GM12865 (cell line): Measurements from ENCODE around the gene HSD11B1.

Experiments
- DNase-seq: peaks from one replicate; pipeline ENCODE4 v3.0.0; 2010; ENCODE audit warnings: low read depth
- H3K4me3 ChIP-seq: 2 replicates; pipeline ENCODE4 v1.5.1; 2011; ENCODE audit warnings: mild to moderate bottlenecking, low read depth, low read length, control low read depth
- CTCF ChIP-seq: IDR thresholded peaks from 2 replicates; pipeline ENCODE4 v1.5.1; 2011; ENCODE audit warnings: low read length, control low read depth, low read depth, inconsistent platforms; ENCODE audit not compliant: insufficient read depth; ENCODE audit errors: missing control alignments

Gene HSD11B1

DNA sequence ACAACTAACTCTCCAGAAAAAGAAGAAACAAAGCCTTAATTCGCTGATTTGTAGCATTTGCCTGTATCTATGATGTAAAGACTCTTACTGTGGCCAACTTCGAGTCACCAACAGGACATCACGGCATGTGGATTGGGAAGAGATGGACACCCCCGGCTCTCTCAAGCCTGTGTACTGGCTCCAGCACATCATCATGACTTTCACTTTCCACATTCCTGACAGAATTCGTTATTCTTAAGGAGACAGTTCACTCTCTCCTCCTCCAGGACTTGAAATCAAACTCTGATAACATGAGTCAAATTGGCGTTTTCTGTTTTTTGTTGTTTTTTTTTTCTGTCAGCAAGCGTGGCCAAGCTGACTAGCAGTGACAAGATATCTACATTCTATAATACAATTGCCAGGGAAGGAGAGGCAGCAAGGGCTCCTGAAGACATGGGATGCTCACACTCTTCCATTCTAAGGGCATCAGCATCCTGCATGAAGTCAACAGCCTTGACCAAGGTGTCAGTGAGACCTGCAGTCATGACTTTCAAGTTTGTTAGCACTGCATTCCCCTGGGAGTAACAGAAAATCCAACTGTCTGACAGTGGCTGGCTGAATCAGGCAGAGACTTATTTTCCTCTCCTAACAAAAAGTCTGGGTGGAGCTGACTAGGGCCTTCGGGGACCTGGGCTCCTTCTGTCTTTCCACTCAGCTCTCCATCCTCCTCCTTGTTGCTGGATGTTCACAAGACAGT lies 37.9 kb downstream of the HSD11B1 start:
- no peak for DNase-seq
- TF ChIP-seq CTCF = no peak
- H3K4me3 ChIP-seq = no peak overlapping the region

DNA sequence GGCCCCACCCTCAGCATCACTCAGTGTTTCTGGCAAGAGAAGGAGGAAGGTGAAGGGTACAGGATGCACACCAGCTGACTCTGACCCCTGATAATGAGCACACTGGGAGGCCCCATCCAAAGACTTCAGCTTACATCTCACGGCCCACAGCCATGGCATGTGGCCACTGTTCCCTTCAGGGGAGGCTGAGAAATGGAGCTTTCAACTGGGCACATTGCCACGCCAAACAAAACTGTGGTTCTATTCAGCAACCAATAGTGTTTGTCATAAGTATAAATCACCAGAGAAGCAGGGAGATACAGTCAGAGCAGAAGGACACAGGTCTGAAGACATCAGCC lies 38.5 kb downstream of the HSD11B1 start:
- no peak overlapping the region for H3K4me3 ChIP-seq
- no peak for DNase-seq
- no peak for TF ChIP-seq CTCF

- no peak overlapping the region for H3K4me3 ChIP-seq
- no peak for DNase-seq
- TF ChIP-seq CTCF = no peak
Measured at GRCh38 chr1:209746451-209747165, 42.0 kb downstream of the HSD11B1 start.

DNA sequence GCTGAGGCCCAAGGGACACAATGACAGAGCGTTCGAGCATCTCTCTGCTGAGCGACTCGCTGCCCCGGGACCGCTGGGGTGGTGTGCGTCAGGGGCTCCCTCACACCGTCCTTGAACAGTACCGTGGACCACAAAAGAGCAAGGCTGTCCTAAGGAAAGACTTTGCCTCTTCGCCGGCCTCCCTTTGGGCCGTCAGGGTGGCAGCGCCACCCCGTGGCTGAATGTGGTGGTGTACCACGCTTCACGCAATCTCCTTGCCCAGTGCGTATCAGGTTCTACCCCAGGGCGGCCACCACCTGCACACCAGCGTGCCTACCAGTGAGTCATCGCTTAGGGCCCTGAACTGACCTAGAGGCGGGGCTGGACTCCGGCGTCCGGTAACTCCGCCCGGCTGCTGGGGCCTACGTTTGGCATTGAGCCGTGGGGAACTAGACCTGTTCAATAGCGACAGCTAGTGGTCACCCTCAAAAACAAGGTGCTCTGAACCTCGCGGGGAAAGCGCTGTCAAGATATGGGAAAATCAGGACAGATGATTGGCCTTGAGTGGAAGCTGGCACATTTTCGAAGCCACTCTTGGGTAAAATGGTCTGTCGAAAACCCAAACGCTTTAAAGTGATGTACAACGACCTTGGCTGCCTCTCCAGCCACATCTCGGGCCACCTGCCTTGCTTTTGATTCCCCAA lies 43.1 kb downstream of the HSD11B1 start:
- DNase-seq = peak; percentile 96
- H3K4me3 ChIP-seq = no peak overlapping the region
- peak; percentile 83 for TF ChIP-seq CTCF

DNA sequence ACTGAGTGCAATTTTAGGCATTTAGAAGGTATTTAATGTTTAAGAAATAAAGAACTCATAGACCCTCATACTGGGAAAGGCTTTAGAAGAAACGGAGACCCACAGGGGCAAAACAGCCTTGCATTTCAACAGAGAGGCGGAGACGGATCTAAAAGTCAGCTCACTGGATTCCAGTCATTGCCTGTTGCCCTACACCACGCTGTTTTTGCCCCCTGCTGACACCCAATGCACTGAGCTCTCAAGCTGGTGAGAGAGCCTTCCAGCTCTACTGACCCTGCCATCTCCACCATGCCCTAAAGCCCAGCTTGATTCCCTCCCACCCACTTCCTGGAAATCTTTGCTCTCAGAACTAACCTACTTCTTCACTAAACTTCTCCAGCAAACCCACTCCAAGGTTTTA lies 44.0 kb downstream of the HSD11B1 start:
- no peak for TF ChIP-seq CTCF
- no peak overlapping the region for H3K4me3 ChIP-seq
- DNase-seq = no peak

DNA sequence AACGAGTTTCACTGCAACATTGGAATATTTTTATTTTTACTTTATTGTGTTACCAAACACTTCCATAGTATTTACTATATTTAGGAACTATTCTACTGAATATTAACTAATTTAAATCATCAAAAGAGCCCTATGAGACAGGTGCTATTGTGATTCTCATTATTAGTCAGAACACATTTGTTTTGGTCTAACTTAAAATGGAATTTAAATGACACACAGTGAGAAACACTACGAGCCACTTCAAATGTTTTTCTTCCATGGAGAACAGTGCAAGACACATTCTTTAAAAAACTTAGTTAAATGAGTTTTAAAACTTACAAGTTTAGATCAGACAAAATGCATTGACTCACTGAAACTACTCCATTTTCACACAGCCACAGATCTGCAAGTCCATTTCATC lies 44.6 kb downstream of the HSD11B1 start:
- H3K4me3 ChIP-seq = no peak overlapping the region
- TF ChIP-seq CTCF = no peak
- no peak for DNase-seq
